ENCODE data around the gene PLAGL2. TPM values are rescaled to one million over a fixed set of nuclear protein-coding genes. Genes with fewer than 3 reads are reported as not detected.

The PLAGL2 gene
- total and polyA plus RNA-seq, 9 of the 15 experiments (the other 6 are each of a cell fraction or from before 2014, with no cell fraction given) = 3.1 to 24.3 (median 6.4) TPM

DNA sequence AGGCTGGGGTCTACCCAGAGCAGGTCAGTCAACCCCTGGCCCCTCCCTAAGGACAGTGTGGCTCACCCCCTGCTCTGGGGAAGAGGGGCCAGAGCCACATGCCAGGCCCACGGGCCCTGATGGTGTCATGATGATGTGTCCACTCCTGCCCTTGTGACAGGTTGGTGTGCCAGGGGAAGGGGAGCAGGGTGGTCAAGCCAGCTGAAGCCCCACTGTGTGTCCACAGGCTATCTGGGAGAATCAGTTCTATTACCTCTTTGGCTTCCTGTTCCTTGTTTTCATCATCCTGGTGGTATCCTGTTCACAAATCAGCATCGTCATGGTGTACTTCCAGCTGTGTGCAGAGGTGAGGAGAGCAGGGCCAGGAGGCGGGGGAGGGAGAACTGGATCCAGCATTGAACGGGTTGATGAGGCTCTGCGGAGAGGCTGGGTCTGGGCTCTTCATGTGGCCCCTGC is 47.7 kb downstream of the PLAGL2 start (continued):
- TF ChIP-seq TRIM28 (IDR thresholded peaks at IDR 0.05) (no peak), RBM14 (IDR thresholded peaks at IDR 0.05; ENCODE audit: borderline replicate concordance, insufficient read depth, low read depth, low read length) (no peak), NFIC (IDR thresholded peaks at IDR 0.05) (0 out of 2 replicates have a peak, but pooled peaks have one; percentile 13), SAFB2 (IDR thresholded peaks at IDR 0.05; ENCODE audit: borderline replicate concordance, low read depth, low read length, severe bottlenecking) (no peak), FOXJ2 (tag; IDR thresholded peaks at IDR 0.05) (no peak), TSC22D4 (tag; IDR thresholded peaks at IDR 0.05) (no peak), ZBED1 (IDR thresholded peaks at IDR 0.05) (no peak), LARP7 (IDR thresholded peaks at IDR 0.05) (no peak), SMAD3 (CRISPR knock-in tag; conservative IDR thresholded peaks at IDR 0.05) (no peak), ELF4 (CRISPR knock-in tag; IDR thresholded peaks at IDR 0.05) (0 out of 2 replicates have a peak, but pooled peaks have one; percentile 31), RBM15 (IDR thresholded peaks at IDR 0.05; ENCODE audit: insufficient read depth, low read length) (no peak), HIVEP1 (CRISPR knock-in tag; IDR thresholded peaks at IDR 0.05) (no peak), SRSF9 (IDR thresholded peaks at IDR 0.05; ENCODE audit: borderline replicate concordance, low read depth, low read length) (no peak), WHSC1 (IDR thresholded peaks at IDR 0.05; ENCODE audit: low read length) (no peak), HNRNPLL (IDR thresholded peaks at IDR 0.05; ENCODE audit: low read depth, low read length, poor library complexity, severe bottlenecking) (no peak)
- TF ChIP-seq, protein P1, sequence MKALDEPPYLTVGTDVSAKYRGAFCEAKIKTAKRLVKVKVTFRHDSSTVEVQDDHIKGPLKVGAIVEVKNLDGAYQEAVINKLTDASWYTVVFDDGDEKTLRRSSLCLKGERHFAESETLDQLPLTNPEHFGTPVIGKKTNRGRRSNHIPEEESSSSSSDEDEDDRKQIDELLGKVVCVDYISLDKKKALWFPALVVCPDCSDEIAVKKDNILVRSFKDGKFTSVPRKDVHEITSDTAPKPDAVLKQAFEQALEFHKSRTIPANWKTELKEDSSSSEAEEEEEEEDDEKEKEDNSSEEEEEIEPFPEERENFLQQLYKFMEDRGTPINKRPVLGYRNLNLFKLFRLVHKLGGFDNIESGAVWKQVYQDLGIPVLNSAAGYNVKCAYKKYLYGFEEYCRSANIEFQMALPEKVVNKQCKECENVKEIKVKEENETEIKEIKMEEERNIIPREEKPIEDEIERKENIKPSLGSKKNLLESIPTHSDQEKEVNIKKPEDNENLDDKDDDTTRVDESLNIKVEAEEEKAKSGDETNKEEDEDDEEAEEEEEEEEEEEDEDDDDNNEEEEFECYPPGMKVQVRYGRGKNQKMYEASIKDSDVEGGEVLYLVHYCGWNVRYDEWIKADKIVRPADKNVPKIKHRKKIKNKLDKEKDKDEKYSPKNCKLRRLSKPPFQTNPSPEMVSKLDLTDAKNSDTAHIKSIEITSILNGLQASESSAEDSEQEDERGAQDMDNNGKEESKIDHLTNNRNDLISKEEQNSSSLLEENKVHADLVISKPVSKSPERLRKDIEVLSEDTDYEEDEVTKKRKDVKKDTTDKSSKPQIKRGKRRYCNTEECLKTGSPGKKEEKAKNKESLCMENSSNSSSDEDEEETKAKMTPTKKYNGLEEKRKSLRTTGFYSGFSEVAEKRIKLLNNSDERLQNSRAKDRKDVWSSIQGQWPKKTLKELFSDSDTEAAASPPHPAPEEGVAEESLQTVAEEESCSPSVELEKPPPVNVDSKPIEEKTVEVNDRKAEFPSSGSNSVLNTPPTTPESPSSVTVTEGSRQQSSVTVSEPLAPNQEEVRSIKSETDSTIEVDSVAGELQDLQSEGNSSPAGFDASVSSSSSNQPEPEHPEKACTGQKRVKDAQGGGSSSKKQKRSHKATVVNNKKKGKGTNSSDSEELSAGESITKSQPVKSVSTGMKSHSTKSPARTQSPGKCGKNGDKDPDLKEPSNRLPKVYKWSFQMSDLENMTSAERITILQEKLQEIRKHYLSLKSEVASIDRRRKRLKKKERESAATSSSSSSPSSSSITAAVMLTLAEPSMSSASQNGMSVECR (CRISPR knock-in tag; IDR thresholded peaks at IDR 0.05) = no peak
- TF ChIP-seq, protein P2, sequence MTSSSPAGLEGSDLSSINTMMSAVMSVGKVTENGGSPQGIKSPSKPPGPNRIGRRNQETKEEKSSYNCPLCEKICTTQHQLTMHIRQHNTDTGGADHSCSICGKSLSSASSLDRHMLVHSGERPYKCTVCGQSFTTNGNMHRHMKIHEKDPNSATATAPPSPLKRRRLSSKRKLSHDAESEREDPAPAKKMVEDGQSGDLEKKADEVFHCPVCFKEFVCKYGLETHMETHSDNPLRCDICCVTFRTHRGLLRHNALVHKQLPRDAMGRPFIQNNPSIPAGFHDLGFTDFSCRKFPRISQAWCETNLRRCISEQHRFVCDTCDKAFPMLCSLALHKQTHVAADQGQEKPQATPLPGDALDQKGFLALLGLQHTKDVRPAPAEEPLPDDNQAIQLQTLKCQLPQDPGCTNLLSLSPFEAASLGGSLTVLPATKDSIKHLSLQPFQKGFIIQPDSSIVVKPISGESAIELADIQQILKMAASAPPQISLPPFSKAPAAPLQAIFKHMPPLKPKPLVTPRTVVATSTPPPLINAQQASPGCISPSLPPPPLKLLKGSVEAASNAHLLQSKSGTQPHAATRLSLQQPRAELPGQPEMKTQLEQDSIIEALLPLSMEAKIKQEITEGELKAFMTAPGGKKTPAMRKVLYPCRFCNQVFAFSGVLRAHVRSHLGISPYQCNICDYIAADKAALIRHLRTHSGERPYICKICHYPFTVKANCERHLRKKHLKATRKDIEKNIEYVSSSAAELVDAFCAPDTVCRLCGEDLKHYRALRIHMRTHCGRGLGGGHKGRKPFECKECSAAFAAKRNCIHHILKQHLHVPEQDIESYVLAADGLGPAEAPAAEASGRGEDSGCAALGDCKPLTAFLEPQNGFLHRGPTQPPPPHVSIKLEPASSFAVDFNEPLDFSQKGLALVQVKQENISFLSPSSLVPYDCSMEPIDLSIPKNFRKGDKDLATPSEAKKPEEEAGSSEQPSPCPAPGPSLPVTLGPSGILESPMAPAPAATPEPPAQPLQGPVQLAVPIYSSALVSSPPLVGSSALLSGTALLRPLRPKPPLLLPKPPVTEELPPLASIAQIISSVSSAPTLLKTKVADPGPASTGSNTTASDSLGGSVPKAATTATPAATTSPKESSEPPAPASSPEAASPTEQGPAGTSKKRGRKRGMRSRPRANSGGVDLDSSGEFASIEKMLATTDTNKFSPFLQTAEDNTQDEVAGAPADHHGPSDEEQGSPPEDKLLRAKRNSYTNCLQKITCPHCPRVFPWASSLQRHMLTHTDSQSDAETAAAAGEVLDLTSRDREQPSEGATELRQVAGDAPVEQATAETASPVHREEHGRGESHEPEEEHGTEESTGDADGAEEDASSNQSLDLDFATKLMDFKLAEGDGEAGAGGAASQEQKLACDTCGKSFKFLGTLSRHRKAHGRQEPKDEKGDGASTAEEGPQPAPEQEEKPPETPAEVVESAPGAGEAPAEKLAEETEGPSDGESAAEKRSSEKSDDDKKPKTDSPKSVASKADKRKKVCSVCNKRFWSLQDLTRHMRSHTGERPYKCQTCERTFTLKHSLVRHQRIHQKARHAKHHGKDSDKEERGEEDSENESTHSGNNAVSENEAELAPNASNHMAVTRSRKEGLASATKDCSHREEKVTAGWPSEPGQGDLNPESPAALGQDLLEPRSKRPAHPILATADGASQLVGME (CRISPR knock-in tag; IDR thresholded peaks at IDR 0.05) = 0 out of 2 replicates have a peak, but pooled peaks have one; percentile 29
- TF ChIP-seq, protein P3, sequence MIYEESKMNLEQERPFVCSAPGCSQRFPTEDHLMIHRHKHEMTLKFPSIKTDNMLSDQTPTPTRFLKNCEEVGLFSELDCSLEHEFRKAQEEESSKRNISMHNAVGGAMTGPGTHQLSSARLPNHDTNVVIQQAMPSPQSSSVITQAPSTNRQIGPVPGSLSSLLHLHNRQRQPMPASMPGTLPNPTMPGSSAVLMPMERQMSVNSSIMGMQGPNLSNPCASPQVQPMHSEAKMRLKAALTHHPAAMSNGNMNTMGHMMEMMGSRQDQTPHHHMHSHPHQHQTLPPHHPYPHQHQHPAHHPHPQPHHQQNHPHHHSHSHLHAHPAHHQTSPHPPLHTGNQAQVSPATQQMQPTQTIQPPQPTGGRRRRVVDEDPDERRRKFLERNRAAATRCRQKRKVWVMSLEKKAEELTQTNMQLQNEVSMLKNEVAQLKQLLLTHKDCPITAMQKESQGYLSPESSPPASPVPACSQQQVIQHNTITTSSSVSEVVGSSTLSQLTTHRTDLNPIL (CRISPR knock-in tag; IDR thresholded peaks at IDR 0.05) = no peak
